GM19467 (cell line): ENCODE measurements around the gene FUT7.
"Not testable (repeated sequence)": the region's sequence is repeated elsewhere in the genome, so short reads cannot be mapped to it uniquely, and the experiment has no call there.

Experiments
- ATAC-seq: cut with Tn5 transposase; IDR thresholded peaks from one replicate; pipeline ENCODE4 v1.9.1; 2021; ENCODE audit warnings: mild to moderate bottlenecking, moderate library complexity; ENCODE audit not compliant: unreplicated experiment

Gene FUT7

GRCh38 chr9:137066096-137066861 lies 34.4 kb upstream of the FUT7 start:
- no peak for ATAC-seq

DNA sequence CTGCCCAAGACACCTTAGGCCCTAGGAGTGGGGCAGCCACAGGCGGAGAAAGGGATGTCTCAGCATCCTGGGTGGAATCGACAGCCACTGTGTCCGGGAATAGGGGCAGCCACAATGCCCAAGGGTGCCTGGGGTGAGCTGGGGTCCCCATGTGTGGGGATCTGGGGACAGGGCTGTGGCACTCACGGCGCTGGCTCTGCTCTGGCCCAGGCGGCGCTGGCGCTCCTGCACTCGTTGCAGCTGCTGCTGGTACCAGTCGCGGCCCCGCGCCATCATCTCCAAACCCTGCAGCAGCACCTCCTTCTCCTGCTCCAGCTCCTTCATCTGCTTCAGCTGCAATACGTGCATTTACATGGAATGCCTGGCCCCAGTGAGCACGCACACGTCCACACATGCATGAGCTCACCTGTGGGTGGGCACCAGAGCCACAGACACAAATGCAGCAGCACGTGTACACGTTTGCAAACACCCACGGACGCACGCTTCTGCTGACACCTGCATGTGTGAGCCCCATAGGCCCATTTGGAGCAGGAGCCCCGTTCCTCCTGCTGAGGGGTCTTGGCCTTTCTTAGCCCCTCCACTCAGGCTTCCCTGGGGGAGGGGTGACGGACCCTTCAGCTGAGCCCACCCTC lies 33.6 kb upstream of the FUT7 start:
- no peak for ATAC-seq

DNA sequence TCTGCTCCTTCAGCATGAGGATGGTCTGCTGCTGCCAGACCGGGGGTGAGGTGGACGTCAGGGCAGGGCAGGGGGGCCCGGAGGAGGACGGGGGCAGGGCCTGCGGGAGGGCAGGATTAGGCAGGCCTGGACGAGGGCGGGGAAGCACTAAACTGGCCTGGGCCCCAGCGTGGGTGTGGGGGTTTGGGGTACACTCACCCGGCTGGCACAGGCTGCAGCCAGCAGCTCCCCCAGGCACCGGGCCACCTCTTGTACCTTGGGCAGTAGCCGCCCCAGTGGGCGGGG lies 32.9 kb upstream of the FUT7 start:
- no peak for ATAC-seq

- no peak for ATAC-seq
These were observed 32.4 kb upstream of the FUT7 start for GRCh38 chr9:137064027-137064879.

DNA sequence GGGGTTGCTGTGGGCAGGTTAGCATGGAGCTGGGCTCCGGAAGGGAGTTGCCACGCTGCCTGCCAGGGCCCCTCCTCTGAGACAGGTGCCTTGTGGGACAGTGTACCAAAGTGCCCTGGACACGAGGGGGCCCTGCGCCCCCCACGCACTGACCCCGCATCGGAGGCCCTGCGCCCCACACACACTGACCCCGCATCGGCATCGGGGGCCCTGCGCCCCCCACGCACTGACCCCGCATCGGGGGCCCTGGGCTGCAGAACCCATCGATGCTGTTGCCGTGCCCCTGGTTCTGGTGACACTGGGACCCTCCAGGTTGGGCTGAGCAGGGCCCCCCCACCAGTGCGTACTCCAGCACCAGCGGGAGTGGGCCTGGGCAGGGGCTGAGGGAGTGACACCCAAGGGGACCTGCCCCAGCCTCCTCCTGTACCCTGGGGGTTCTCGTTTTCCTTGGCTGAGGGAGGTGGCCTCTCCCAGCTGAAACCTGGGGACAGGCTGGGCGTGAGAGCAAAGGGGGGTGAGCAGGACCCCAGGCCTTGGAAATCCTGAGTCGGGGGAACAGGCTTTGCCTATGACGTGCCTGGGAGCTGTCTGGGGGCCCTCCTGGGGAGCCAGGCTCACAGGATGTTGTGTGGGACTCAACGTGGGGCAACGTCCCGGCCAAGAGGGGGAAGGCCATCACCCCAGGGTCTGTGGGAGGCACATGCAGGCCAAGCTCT lies 31.6 kb upstream of the FUT7 start:
- ATAC-seq: no peak

DNA sequence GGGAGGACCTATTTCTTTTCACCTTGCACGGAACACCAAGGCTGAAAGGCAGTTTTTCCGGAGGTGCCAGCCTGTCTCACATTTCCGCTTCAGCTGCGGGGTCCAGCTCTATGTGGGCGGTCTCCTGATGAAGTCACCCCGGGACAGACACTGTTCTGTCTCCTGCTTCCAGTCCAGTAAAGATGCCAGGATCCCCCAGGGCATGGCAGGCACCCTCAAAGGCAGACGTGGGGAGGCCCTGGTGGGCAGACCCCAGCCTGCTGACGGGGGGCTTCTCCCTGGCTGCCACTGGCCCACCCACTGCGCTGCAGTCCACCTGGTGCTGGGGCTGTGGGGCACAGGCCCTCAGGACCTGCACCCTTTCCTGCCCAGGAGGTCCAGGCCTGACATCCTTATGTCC lies 30.9 kb upstream of the FUT7 start:
- not testable (repeated sequence) for ATAC-seq

- ATAC-seq: no peak
These were observed 30.5 kb upstream of the FUT7 start for GRCh38 chr9:137062384-137062783.

GRCh38 chr9:137058521-137059234 lies 26.8 kb upstream of the FUT7 start:
- ATAC-seq: no peak

GRCh38 chr9:137057545-137057944 lies 25.7 kb upstream of the FUT7 start:
- ATAC-seq: no peak

DNA sequence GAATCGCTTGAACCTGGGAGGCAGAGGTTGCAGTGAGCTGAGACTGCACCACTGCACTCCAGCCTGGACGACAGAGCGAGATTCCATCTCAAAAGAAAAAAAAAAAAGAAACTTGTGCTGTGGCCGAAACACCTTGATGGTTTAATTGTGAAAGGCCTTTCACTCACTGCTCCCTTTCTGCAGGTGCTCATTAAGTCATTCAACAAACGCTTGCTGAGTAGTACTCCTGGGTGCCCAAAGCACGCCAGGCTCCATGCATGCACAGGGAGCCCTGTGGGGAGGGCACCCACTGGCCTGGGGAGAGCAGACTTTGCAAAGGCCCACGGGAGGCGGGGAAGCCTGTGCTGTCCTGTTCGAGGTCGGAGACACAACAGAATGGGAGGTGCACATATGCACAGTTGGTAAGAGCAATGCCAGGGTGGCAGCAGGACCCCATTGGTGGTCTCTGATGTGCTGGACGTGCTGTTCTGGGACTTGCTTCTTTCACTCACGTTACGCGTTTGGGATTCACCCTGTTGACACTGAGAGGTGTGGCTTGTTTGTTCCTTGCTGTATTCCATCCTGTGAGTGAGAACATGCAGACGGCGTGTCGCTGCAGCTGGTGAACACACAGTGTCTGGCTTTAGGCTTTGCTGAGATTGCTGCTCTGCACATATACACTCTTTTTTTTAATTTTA lies 25.0 kb upstream of the FUT7 start:
- no peak for ATAC-seq

GRCh38 chr9:137055385-137056364 lies 23.8 kb upstream of the FUT7 start:
- no peak for ATAC-seq

- no peak for ATAC-seq
These were observed 23.1 kb upstream of the FUT7 start for GRCh38 chr9:137054932-137055384.

DNA sequence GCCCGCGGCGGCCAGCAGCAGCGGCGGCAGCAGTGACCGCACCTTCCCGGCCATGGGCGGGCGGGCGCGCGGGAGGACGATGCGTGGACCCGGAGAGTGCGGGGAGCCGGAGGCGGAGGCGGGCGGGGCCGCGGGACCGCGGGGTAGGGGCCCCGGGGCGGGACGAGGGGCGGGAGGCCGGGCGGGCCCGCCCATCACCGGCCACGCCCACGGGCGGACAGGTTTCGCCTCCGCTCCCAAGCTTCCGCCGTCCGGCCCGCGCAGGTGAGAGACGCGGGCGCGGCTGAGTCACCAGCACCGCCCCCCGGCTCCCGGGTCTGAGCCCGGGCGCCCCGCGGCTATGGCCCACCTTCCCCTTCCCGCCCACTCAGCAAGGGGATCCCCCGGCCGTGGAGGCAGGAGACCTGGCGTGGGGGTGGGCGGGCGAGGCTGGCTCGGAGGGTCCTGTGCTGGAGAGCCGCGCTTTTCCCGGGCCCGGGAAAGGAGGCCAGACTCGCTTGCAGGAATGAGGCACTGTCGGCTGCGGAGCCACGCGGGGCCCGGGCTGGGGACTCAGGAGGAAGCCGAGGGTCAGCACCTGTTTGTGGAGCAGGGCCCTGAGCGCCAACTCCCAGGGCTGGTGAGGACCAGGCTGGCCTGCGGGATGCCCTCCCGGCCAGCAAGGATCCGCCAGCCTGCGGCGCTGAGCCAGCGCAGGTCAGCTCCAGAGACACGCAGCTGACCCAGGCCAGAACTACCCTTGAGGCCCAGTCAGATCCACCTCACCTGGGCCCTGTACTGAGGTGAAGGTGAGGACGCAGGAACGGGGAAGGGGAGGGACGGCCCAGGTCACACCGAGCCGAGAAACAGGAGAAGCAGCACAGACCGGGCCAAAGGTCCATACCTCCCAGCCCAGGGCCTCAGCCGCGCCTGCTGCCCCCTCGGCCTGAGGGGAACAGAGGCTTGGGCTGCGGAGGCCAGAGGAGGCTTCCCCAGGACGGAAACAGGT lies 22.4 kb upstream of the FUT7 start, which contains the start of gene ENTPD2:
Gene ENTPD2, minus strand, starts transcription at position 118 of the 988 bp plus-strand sequence. Its CDS starts 64 bp downstream, at position 54.
- no peak for ATAC-seq

GRCh38 chr9:137052998-137053943 lies 21.4 kb upstream of the FUT7 start:
- no peak for ATAC-seq

DNA sequence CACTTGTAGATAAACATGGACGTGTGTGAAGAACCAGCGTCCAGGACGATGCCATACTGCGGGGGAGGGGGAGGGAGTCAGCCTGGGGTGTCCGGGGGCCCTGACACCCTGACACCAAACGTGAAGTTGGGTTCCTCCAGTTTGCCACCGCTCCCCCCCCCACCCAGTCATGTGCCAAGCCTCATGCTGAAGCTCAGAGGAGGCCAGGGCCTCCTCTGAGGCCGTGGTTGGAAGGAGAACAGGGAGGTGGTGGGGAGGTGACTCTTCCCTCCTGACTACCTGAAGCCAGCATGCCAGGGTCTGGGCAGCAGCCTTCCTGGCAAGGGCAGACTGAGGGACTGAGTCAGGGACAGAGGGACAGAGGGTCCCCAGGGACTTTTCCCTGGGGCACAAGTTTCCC lies 20.4 kb upstream of the FUT7 start:
- no peak for ATAC-seq

- no peak for ATAC-seq
These were observed 19.3 kb upstream of the FUT7 start for GRCh38 chr9:137051145-137051724.
